Measurements from ENCODE around the gene CACNA2D3. TPM values are rescaled to one million over a fixed set of nuclear protein-coding genes. Genes with fewer than 3 reads are reported as not detected.

CACNA2D3 gene
- polyA plus RNA-seq, 1 donor (not counting 4 experiments of a cell fraction or from before 2014, with no cell fraction given) = 0.08 TPM

- DNase-seq (ENCODE audit: low read depth, low spot score) = no peak
- H3K9me1 ChIP-seq (ENCODE audit: control insufficient read depth, extremely low read depth, insufficient read depth, low read length) = no peaks in the 10 kb centered on the region
- H3K4me1 ChIP-seq (ENCODE audit: control insufficient read depth, extremely low read depth, insufficient read depth, low read length) = no peaks in the 10 kb centered on the region
- TF ChIP-seq CTCF (optimal IDR thresholded peaks at IDR 0.05 in 1 of 3, IDR thresholded peaks at IDR 0.05 in 1 of 3, conservative IDR thresholded peaks at IDR 0.05 in 1 of 3; ENCODE audit: extremely low read depth in 1 of 3, insufficient read depth in 2 of 3, low read length in 3 of 3) (no peak), EZH2 (IDR thresholded peaks at IDR 0.05; ENCODE audit: low read length) (no peak)
- H2AFZ ChIP-seq (ENCODE audit: control insufficient read depth, low read length) = no peak overlapping the region
- H3K36me3 ChIP-seq (ENCODE audit: control insufficient read depth in 2 of 2, extremely low read depth in 1 of 2, insufficient read depth in 2 of 2, low read length in 2 of 2) = no peaks in the 10 kb centered on the region
- no peaks in the 10 kb centered on the region for H4K20me1 ChIP-seq (ENCODE audit: control insufficient read depth, extremely low read depth, insufficient read depth, low read length)
- no peaks in the 10 kb centered on the region for H3K9me3 ChIP-seq (ENCODE audit: control insufficient read depth, low read depth, low read length)
- H3K27me3 ChIP-seq (ENCODE audit: control insufficient read depth, extremely low read depth, insufficient read depth, low read length) = no peaks in the 10 kb centered on the region
- no peak overlapping the region for H3K4me3 ChIP-seq (ENCODE audit: control insufficient read depth in 2 of 3, extremely low read depth in 1 of 3, insufficient read depth in 2 of 3, low read depth in 1 of 3, low read length in 3 of 3)
- peak; percentile 23 for FAIRE-seq
- no peak overlapping the region for H3K4me2 ChIP-seq (ENCODE audit: control insufficient read depth, extremely low read depth, insufficient read depth, low read depth, low read length)
- no peaks in the 10 kb centered on the region for H3K79me2 ChIP-seq (ENCODE audit: control insufficient read depth, insufficient read depth, low read length)
- no peak overlapping the region for H3K9ac ChIP-seq (ENCODE audit: control insufficient read depth, extremely low read depth, insufficient read depth, low read length)
- dilution Hi-C loops (cut with MboI; ENCODE audit: extremely low pct_ligation_motif_present, low sequenced_read_pairs) = no loop called here
- no peak overlapping the region for H3K27ac ChIP-seq (ENCODE audit: control insufficient read depth, insufficient read depth, low read length)
These were observed 371.9 kb downstream of the CACNA2D3 start for GRCh38 chr3:54494209-54494608.

- DNase-seq (ENCODE audit: low read depth, low spot score) (no peak), FAIRE-seq (no peak)
- no peak for TF ChIP-seq EZH2 (IDR thresholded peaks at IDR 0.05; ENCODE audit: low read length)
- no peak for TF ChIP-seq CTCF (optimal IDR thresholded peaks at IDR 0.05 in 1 of 3, IDR thresholded peaks at IDR 0.05 in 1 of 3, conservative IDR thresholded peaks at IDR 0.05 in 1 of 3; ENCODE audit: extremely low read depth in 1 of 3, insufficient read depth in 2 of 3, low read length in 3 of 3)
- Histone ChIP-seq H3K79me2 (ENCODE audit: control insufficient read depth, insufficient read depth, low read length) (no peaks in the 10 kb centered on the region), H3K4me1 (ENCODE audit: control insufficient read depth, extremely low read depth, insufficient read depth, low read length) (no peaks in the 10 kb centered on the region), H3K4me2 (ENCODE audit: control insufficient read depth, extremely low read depth, insufficient read depth, low read depth, low read length) (no peak overlapping the region), H3K27ac (ENCODE audit: control insufficient read depth, insufficient read depth, low read length) (no peak overlapping the region), H3K27me3 (ENCODE audit: control insufficient read depth, extremely low read depth, insufficient read depth, low read length) (no peaks in the 10 kb centered on the region), H4K20me1 (ENCODE audit: control insufficient read depth, extremely low read depth, insufficient read depth, low read length) (no peaks in the 10 kb centered on the region), H3K36me3 (ENCODE audit: control insufficient read depth in 2 of 2, extremely low read depth in 1 of 2, insufficient read depth in 2 of 2, low read length in 2 of 2) (no peaks in the 10 kb centered on the region), H2AFZ (ENCODE audit: control insufficient read depth, low read length) (no peak overlapping the region), H3K9me1 (ENCODE audit: control insufficient read depth, extremely low read depth, insufficient read depth, low read length) (no peaks in the 10 kb centered on the region), H3K9me3 (ENCODE audit: control insufficient read depth, low read depth, low read length) (no peaks in the 10 kb centered on the region), H3K9ac (ENCODE audit: control insufficient read depth, extremely low read depth, insufficient read depth, low read length) (no peak overlapping the region), H3K4me3 (ENCODE audit: control insufficient read depth in 2 of 3, extremely low read depth in 1 of 3, insufficient read depth in 2 of 3, low read depth in 1 of 3, low read length in 3 of 3) (no peak overlapping the region)
- dilution Hi-C loops (cut with MboI; ENCODE audit: extremely low pct_ligation_motif_present, low sequenced_read_pairs) = no loop called here
These were observed 384.3 kb downstream of the CACNA2D3 start for GRCh38 chr3:54506603-54507002.
